ENCODE results near the gene MAP7. TPM values are rescaled to one million over a fixed set of nuclear protein-coding genes. Genes with fewer than 3 reads are reported as not detected.

Gene MAP7
- total and polyA plus RNA-seq, 2 experiments from 2014 or later: 44.7 to 49.2 TPM

DNA sequence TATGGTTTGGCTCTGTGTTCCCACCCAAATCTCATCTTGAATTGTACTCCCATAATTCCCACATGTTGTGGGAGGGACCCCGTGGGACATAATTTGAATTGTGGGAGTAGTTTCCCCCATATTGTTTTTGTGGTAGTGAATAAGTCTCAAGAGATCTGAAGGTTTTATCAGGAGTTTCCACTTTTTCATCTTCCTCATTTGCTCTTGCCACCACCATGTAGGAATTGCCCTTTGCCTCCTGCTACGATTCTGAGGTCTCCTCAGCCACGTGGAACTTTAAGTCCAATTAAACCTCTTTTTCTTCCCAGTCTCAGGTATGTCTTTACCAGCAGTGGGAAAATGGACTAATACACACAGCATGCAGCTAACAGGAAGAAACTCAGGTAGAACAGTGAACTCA, 151.8 kb downstream of the MAP7 start (continued):
- TF ChIP-seq, protein P1, sequence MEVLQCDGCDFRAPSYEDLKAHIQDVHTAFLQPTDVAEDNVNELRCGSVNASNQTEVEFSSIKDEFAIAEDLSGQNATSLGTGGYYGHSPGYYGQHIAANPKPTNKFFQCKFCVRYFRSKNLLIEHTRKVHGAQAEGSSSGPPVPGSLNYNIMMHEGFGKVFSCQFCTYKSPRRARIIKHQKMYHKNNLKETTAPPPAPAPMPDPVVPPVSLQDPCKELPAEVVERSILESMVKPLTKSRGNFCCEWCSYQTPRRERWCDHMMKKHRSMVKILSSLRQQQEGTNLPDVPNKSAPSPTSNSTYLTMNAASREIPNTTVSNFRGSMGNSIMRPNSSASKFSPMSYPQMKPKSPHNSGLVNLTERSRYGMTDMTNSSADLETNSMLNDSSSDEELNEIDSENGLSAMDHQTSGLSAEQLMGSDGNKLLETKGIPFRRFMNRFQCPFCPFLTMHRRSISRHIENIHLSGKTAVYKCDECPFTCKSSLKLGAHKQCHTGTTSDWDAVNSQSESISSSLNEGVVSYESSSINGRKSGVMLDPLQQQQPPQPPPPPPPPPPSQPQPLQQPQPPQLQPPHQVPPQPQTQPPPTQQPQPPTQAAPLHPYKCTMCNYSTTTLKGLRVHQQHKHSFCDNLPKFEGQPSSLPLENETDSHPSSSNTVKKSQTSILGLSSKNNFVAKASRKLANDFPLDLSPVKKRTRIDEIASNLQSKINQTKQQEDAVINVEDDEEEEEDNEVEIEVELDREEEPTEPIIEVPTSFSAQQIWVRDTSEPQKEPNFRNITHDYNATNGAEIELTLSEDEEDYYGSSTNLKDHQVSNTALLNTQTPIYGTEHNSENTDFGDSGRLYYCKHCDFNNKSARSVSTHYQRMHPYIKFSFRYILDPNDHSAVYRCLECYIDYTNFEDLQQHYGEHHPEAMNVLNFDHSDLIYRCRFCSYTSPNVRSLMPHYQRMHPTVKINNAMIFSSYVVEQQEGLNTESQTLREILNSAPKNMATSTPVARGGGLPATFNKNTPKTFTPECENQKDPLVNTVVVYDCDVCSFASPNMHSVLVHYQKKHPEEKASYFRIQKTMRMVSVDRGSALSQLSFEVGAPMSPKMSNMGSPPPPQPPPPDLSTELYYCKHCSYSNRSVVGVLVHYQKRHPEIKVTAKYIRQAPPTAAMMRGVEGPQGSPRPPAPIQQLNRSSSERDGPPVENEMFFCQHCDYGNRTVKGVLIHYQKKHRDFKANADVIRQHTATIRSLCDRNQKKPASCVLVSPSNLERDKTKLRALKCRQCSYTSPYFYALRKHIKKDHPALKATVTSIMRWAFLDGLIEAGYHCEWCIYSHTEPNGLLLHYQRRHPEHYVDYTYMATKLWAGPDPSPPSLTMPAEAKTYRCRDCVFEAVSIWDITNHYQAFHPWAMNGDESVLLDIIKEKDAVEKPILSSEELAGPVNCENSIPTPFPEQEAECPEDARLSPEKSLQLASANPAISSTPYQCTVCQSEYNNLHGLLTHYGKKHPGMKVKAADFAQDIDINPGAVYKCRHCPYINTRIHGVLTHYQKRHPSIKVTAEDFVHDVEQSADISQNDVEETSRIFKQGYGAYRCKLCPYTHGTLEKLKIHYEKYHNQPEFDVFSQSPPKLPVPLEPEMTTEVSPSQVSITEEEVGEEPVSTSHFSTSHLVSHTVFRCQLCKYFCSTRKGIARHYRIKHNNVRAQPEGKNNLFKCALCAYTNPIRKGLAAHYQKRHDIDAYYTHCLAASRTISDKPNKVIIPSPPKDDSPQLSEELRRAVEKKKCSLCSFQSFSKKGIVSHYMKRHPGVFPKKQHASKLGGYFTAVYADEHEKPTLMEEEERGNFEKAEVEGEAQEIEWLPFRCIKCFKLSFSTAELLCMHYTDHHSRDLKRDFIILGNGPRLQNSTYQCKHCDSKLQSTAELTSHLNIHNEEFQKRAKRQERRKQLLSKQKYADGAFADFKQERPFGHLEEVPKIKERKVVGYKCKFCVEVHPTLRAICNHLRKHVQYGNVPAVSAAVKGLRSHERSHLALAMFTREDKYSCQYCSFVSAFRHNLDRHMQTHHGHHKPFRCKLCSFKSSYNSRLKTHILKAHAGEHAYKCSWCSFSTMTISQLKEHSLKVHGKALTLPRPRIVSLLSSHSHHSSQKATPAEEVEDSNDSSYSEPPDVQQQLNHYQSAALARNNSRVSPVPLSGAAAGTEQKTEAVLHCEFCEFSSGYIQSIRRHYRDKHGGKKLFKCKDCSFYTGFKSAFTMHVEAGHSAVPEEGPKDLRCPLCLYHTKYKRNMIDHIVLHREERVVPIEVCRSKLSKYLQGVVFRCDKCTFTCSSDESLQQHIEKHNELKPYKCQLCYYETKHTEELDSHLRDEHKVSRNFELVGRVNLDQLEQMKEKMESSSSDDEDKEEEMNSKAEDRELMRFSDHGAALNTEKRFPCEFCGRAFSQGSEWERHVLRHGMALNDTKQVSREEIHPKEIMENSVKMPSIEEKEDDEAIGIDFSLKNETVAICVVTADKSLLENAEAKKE (CRISPR knock-in tag; IDR thresholded peaks at IDR 0.05): no peak
- TF ChIP-seq NANOG (IDR thresholded peaks at IDR 0.05; ENCODE audit: borderline replicate concordance): no peak
- TF ChIP-seq, protein P2, sequence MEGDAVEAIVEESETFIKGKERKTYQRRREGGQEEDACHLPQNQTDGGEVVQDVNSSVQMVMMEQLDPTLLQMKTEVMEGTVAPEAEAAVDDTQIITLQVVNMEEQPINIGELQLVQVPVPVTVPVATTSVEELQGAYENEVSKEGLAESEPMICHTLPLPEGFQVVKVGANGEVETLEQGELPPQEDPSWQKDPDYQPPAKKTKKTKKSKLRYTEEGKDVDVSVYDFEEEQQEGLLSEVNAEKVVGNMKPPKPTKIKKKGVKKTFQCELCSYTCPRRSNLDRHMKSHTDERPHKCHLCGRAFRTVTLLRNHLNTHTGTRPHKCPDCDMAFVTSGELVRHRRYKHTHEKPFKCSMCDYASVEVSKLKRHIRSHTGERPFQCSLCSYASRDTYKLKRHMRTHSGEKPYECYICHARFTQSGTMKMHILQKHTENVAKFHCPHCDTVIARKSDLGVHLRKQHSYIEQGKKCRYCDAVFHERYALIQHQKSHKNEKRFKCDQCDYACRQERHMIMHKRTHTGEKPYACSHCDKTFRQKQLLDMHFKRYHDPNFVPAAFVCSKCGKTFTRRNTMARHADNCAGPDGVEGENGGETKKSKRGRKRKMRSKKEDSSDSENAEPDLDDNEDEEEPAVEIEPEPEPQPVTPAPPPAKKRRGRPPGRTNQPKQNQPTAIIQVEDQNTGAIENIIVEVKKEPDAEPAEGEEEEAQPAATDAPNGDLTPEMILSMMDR (conservative IDR thresholded peaks at IDR 0.05; ENCODE audit: low read depth in 2 of 2): no peak

DNA sequence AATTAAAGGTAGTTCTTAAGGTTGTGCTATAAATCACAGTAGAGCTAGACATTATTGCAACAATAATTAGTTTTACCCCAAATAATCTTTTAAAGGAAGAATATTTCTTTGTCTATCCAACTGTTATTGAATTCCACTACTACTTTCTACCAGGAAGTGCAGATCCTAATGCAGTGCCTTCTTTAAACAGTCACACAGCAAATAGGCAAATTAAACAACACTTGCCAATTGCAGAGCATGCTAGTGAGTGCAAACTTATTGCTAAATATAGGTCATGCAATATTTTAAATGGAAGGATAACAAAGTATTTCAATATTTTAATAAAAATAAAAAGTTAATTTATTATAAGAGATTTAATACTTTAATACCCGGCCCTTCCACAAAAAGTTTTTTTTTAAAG, 153.3 kb downstream of the MAP7 start:
- ATAC-seq: no peak
- TF ChIP-seq, protein P3, sequence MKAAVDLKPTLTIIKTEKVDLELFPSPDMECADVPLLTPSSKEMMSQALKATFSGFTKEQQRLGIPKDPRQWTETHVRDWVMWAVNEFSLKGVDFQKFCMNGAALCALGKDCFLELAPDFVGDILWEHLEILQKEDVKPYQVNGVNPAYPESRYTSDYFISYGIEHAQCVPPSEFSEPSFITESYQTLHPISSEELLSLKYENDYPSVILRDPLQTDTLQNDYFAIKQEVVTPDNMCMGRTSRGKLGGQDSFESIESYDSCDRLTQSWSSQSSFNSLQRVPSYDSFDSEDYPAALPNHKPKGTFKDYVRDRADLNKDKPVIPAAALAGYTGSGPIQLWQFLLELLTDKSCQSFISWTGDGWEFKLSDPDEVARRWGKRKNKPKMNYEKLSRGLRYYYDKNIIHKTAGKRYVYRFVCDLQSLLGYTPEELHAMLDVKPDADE (IDR thresholded peaks at IDR 0.05): no peak
- TF ChIP-seq, protein P2 (conservative IDR thresholded peaks at IDR 0.05; ENCODE audit: low read depth in 2 of 2): no peak
- TF ChIP-seq POLR2AphosphoS5 (IDR thresholded peaks at IDR 0.05; ENCODE audit: low read depth): no peak
- no peak for TF ChIP-seq ZNF114 (CRISPR knock-in tag; IDR thresholded peaks at IDR 0.05)
- TF ChIP-seq EZH2phosphoT487 (IDR thresholded peaks at IDR 0.05; ENCODE audit: unreplicated experiment): no peak

More for the DNA sequence above, 153.3 kb downstream of the MAP7 start:
- peaks cover 13% of the 10 kb centered on the region for H3K4me1 ChIP-seq (ENCODE audit: insufficient read depth)
- H3K27me3 Mint-ChIP-seq (ENCODE audit: insufficient read depth, low read depth, poor library complexity): peaks cover 2% of the 10 kb centered on the region
- H3K9me2 ChIP-seq (ENCODE audit: insufficient read depth): no peaks in the 10 kb centered on the region
- no peak overlapping the region for H3K4me3 Mint-ChIP-seq
- H3K27ac ChIP-seq (ENCODE audit: low read depth): no peak overlapping the region
- no peaks in the 10 kb centered on the region for H3K36me3 ChIP-seq (ENCODE audit: insufficient read depth)
- H3F3A ChIP-seq (replicated peaks; ENCODE audit: low read depth): no peaks in the 10 kb centered on the region
- peaks cover 12% of the 10 kb centered on the region; the same call in 2 of the 3 replicates for H3K4me1 Mint-ChIP-seq
- no peaks in the 10 kb centered on the region for H4K20me1 ChIP-seq (replicated peaks; ENCODE audit: insufficient read depth)
- H3K27me3 ChIP-seq (ENCODE audit: insufficient read depth): no peaks in the 10 kb centered on the region
- H2AFZ ChIP-seq: no peak overlapping the region
- no peak overlapping the region for H3K4me2 ChIP-seq
- no peak overlapping the region for H3K27ac Mint-ChIP-seq
- H3K36me3 Mint-ChIP-seq (ENCODE audit: low read depth): peaks cover 32% of the 10 kb centered on the region
- peaks cover 5% of the 10 kb centered on the region; the same call in 2 of the 3 replicates for H3K9me3 Mint-ChIP-seq
- no peak overlapping the region for H3K4me3 ChIP-seq
- DNase-seq (ENCODE audit: low spot score): no peak
- H3K79me2 ChIP-seq (replicated peaks; ENCODE audit: insufficient read depth): no peaks in the 10 kb centered on the region; the same call in 1 of the 2 replicates
